Uterus (tissue), 2 donors: ENCODE data around the gene DZANK1.

Experiments used
- CTCF ChIP-seq, 4 experiments: fragments of 200-600 bp in 2 of 4; fragments of 450-650 bp in 2 of 4; sonication (generic) in 2 of 4; IDR thresholded peaks; one replicate each; pipeline ENCODE4 v1.5.1; 2016 to 2019; ENCODE audit warnings: antibody characterized with exemption in 4 of 4, mild to moderate bottlenecking in 2 of 4, moderate library complexity in 1 of 4
- POLR2A ChIP-seq, 2 donors: fragments of 450-650 bp; IDR thresholded peaks; one replicate each; pipeline ENCODE4 v1.6.1; 2016; ENCODE audit warnings: antibody characterized with exemption in 2 of 2, mild to moderate bottlenecking in 1 of 2, moderate library complexity in 1 of 2

- TF ChIP-seq POLR2A (IDR thresholded peaks at IDR 0.05) = no peak
- no peak for TF ChIP-seq CTCF (IDR thresholded peaks at IDR 0.05)
Observed at GRCh38 chr20:18414140-18414539, 52.7 kb downstream of the DZANK1 start.
